GM18861 (cell line): ENCODE results near the gene GBP7.
"Not testable (repeated sequence)": the region's sequence is repeated elsewhere in the genome, so short reads cannot be mapped to it uniquely, and the experiment has no call there.

Source experiments
- ATAC-seq: cut with Tn5 transposase; IDR thresholded peaks from one replicate; pipeline ENCODE4 v1.9.1; 2021; ENCODE audit not compliant: unreplicated experiment

The GBP7 gene

GRCh38 chr1:89171067-89171438 is 4.8 kb downstream of the GBP7 start:
- no peak for ATAC-seq

- no peak for ATAC-seq
Observed at GRCh38 chr1:89170170-89171066, 5.4 kb downstream of the GBP7 start.

GRCh38 chr1:89169166-89169565 is 6.6 kb downstream of the GBP7 start:
- ATAC-seq, result no peak

GRCh38 chr1:89167590-89168230 is 8.1 kb downstream of the GBP7 start:
- ATAC-seq, result no peak

GRCh38 chr1:89166705-89167104 is 9.1 kb downstream of the GBP7 start:
- no peak for ATAC-seq

- no peak for ATAC-seq
Observed at GRCh38 chr1:89165811-89166210, 10.0 kb downstream of the GBP7 start.

GRCh38 chr1:89151047-89151446 is 24.8 kb downstream of the GBP7 start:
- ATAC-seq, result no peak

- ATAC-seq, result no peak
Observed at GRCh38 chr1:89149976-89150375, 25.8 kb downstream of the GBP7 start.

- no peak for ATAC-seq
Observed at GRCh38 chr1:89149229-89149628, 26.6 kb downstream of the GBP7 start.

GRCh38 chr1:89147678-89148658 is 27.8 kb downstream of the GBP7 start:
- ATAC-seq, result no peak

- no peak for ATAC-seq
Observed at GRCh38 chr1:89146721-89147120, 29.1 kb downstream of the GBP7 start.

- no peak for ATAC-seq
Observed at GRCh38 chr1:89143484-89143883, 32.3 kb downstream of the GBP7 start.

GRCh38 chr1:89142160-89142559 is 33.6 kb downstream of the GBP7 start:
- no peak for ATAC-seq

- ATAC-seq, result no peak
Observed at GRCh38 chr1:89133747-89134146, 42.1 kb downstream of the GBP7 start.

GRCh38 chr1:89130716-89131115 is 45.1 kb downstream of the GBP7 start:
- no peak for ATAC-seq

- no peak for ATAC-seq
Observed at GRCh38 chr1:89129911-89130310, 45.9 kb downstream of the GBP7 start.

- ATAC-seq, result not testable (repeated sequence)
Observed at GRCh38 chr1:89128003-89128458, 47.8 kb downstream of the GBP7 start.

GRCh38 chr1:89126602-89127565 is 48.9 kb downstream of the GBP7 start:
- not testable (repeated sequence) for ATAC-seq

- ATAC-seq, result peak; percentile 71
Observed at GRCh38 chr1:89125913-89126580, 49.8 kb downstream of the GBP7 start, which contains the start of gene GBP2. TSS of gene GBP2 (minus strand) at chr1:89126114. CDS start at chr1:89121966, 4,148 bp downstream.
